CD14-positive monocyte (primary cell): ENCODE measurements around the gene DPEP2NB. TPM values are rescaled to one million over a fixed set of nuclear protein-coding genes. Genes with fewer than 3 reads are reported as not detected.
A peak's percentile ranks its signal among the peaks of the same experiment; 100 is the strongest.

Source experiments
- DNase-seq, 3 donors: peaks; one replicate each; pipeline ENCODE4 v3.0.0-alpha.2; 2011 to 2022
- H2AFZ ChIP-seq: 2 replicates; pipeline ENCODE4 v1.6.0; 2012; ENCODE audit warnings: mild to moderate bottlenecking, low read depth, low read length, inconsistent platforms; ENCODE audit not compliant: insufficient read depth, poor library complexity, severe bottlenecking
- H3K27ac ChIP-seq, 2 donors: 1 replicate in 1 of 2; 2 replicates in 1 of 2; pipeline ENCODE4 v1.5.1; 2012 to 2013; ENCODE audit warnings: low read length in 2 of 2, control low read depth in 1 of 2, inconsistent platforms in 1 of 2, low read depth in 1 of 2, mild to moderate bottlenecking in 1 of 2
- H3K27me3 ChIP-seq, 2 donors: one replicate each; pipeline versions ENCODE4 v1.6.0 to v1.6.1; 2011 to 2013; ENCODE audit warnings: low read length in 2 of 2; ENCODE audit not compliant: control insufficient read depth in 2 of 2, insufficient read depth in 2 of 2
- H3K36me3 ChIP-seq, 2 donors: replicated peaks in 1 of 2; 1 replicate in 1 of 2; 2 replicates in 1 of 2; pipeline versions ENCODE4 v1.5.1 to v1.6.1; 2012 to 2013; ENCODE audit warnings: low read length in 2 of 2, control low read depth in 1 of 2, inconsistent platforms in 1 of 2, mild to moderate bottlenecking in 1 of 2; ENCODE audit not compliant: insufficient read depth in 2 of 2, control insufficient read depth in 1 of 2
- H3K4me1 ChIP-seq, 2 donors: 1 replicate in 1 of 2; 2 replicates in 1 of 2; pipeline versions ENCODE4 v1.5.1 to v1.6.1; 2012 to 2013; ENCODE audit warnings: low read length in 2 of 2, control low read depth in 1 of 2, inconsistent platforms in 1 of 2, mild to moderate bottlenecking in 1 of 2, moderate library complexity in 1 of 2; ENCODE audit not compliant: insufficient read depth in 2 of 2, control insufficient read depth in 1 of 2
- H3K4me2 ChIP-seq: replicated peaks from 2 replicates; pipeline ENCODE3; 2012; ENCODE audit warnings: low read length, moderate library complexity, mild to moderate bottlenecking; ENCODE audit not compliant: poor library complexity, severe bottlenecking; ENCODE audit errors: extremely low read depth
- H3K4me3 ChIP-seq, 3 experiments: fragments of 200-600 bp in 1 of 3; sonication (generic) in 1 of 3; replicated peaks in 1 of 3; 1 replicate in 2 of 3; 2 replicates in 1 of 3; pipeline ENCODE4 v1.5.1; 2011 to 2013; ENCODE audit warnings: low read length in 3 of 3, mild to moderate bottlenecking in 3 of 3, control low read depth in 2 of 3, low read depth in 2 of 3, inconsistent platforms in 1 of 3, moderate library complexity in 1 of 3
- H3K79me2 ChIP-seq: 2 replicates; pipeline ENCODE4 v1.6.0; 2012; ENCODE audit warnings: mild to moderate bottlenecking, control low read depth, inconsistent platforms, low read length, moderate library complexity; ENCODE audit not compliant: insufficient read depth
- H3K9ac ChIP-seq: 2 replicates; pipeline ENCODE4 v1.6.0; 2017; ENCODE audit warnings: low read length, mild to moderate bottlenecking; ENCODE audit not compliant: insufficient read depth, poor library complexity, severe bottlenecking
- H3K9me3 ChIP-seq, 2 donors: replicated peaks in 1 of 2; 1 replicate in 1 of 2; 2 replicates in 1 of 2; pipeline versions ENCODE4 v1.5.1 to v1.6.1; 2012 to 2013; ENCODE audit warnings: low read length in 2 of 2, control low read depth in 1 of 2; ENCODE audit not compliant: control insufficient read depth in 1 of 2, insufficient read depth in 1 of 2
- H4K20me1 ChIP-seq: 2 replicates; pipeline ENCODE4 v1.6.0; 2012; ENCODE audit warnings: mild to moderate bottlenecking, low read length, control low read depth, moderate library complexity; ENCODE audit not compliant: insufficient read depth
- H3K27ac Mint-ChIP-seq, 7 donors: one replicate each; pipeline ENCODE4 v1.8.0; 2020; ENCODE audit warnings: mild to moderate bottlenecking in 7 of 7, mixed read lengths in 7 of 7, moderate library complexity in 6 of 7, inconsistent platforms in 2 of 7
- H3K27me3 Mint-ChIP-seq, 3 donors: one replicate each; pipeline ENCODE4 v1.8.0; 2021 to 2022; ENCODE audit warnings: low read depth in 3 of 3, mild to moderate bottlenecking in 3 of 3, mixed read lengths in 3 of 3, moderate library complexity in 3 of 3, inconsistent platforms in 1 of 3
- H3K36me3 Mint-ChIP-seq, 2 donors: one replicate each; pipeline ENCODE4 v1.8.0; 2020; ENCODE audit warnings: mixed read lengths in 2 of 2, inconsistent platforms in 1 of 2, mild to moderate bottlenecking in 1 of 2
- H3K4me1 Mint-ChIP-seq: one replicate; pipeline ENCODE4 v1.8.0; 2020; ENCODE audit warnings: mild to moderate bottlenecking, mixed read lengths
- H3K4me3 Mint-ChIP-seq, 2 donors: one replicate each; pipeline ENCODE4 v1.8.0; 2020; ENCODE audit warnings: mild to moderate bottlenecking in 2 of 2, mixed read lengths in 2 of 2, moderate library complexity in 1 of 2
- H3K9me3 Mint-ChIP-seq, 7 donors: one replicate each; pipeline ENCODE4 v1.8.0; 2020 to 2022; ENCODE audit warnings: mixed read lengths in 7 of 7, mild to moderate bottlenecking in 6 of 7, moderate library complexity in 6 of 7, inconsistent platforms in 2 of 7
- WGBS: methylation state at CpG from one replicate; pipeline ENCODE4 v1.1.5; 2013; ENCODE audit warnings: missing lambda C conversion rate; ENCODE audit not compliant: insufficient coverage; 5-methylcytosine and 5-hydroxymethylcytosine counted together
- intact Hi-C, 2 donors: fragments of 100-400 bp; cut with micrococcal nuclease; formaldehyde crosslinking; loops; one replicate each; pipeline versions ENCODE4 v1.15.0 to v1.15.1; 2023
- polyA minus RNA-seq: library from RNA; depleted of rRNA, polyadenylated mRNA; stranded (reverse); fragments of >200 nt; gene quantifications from 2 replicates; pipeline ENCODE4 v1.2.3, GENCODE V29; 2012
- polyA plus RNA-seq, 3 donors: library from polyadenylated mRNA; depleted of rRNA in 1 of 3; unstranded in 2 of 3; stranded (reverse) in 1 of 3; fragments of 300-500 nt in 2 of 3; fragments of >200 nt in 1 of 3; fragmentation: Illumina TruSeq in 2 of 3; gene quantifications; 1 replicate in 2 of 3; 2 replicates in 1 of 3; pipeline ENCODE4 v1.2.3, GENCODE V29; 2012 to 2021
- total RNA-seq, 12 experiments: library from RNA in 1 of 12; stranded (reverse) in 1 of 12; fragments of 120-200 nt in 1 of 12; gene quantifications; one replicate each; pipeline ENCODE4 v1.2.4 and lab custom pipeline; 2013 to 2026; ENCODE audit warnings: mixed read lengths in 6 of 12, inconsistent platforms in 1 of 12
- TF ChIP-seq, protein P1 (sequence below): fragments of 200-600 bp; IDR thresholded peaks from one replicate; pipeline ENCODE4 v1.8.0; 2022; ENCODE audit warnings: antibody characterized with exemption, mild to moderate bottlenecking

The DPEP2NB gene, protein sequence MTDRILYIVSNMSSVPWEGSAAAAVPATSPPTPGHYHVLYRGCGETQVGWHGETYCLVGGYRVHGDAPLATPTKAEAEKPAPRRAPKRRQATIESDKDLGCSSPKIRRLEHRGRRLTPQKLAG
- total RNA-seq (2013), result not detected
- polyA plus RNA-seq (not detected), polyA minus RNA-seq (not detected in 2 replicates), total RNA-seq (lab: John Stamatoyannopoulos, UW) (0 to 0.46 (median 0) reads per million in 11 experiments)

GRCh38 chr16:68015681-68016080 is at the start of gene DPEP2NB:
Gene DPEP2NB, minus strand, starts transcription at chr16:68015911. Its CDS starts 141 bp downstream, at chr16:68015770.
- TF ChIP-seq, protein P1, sequence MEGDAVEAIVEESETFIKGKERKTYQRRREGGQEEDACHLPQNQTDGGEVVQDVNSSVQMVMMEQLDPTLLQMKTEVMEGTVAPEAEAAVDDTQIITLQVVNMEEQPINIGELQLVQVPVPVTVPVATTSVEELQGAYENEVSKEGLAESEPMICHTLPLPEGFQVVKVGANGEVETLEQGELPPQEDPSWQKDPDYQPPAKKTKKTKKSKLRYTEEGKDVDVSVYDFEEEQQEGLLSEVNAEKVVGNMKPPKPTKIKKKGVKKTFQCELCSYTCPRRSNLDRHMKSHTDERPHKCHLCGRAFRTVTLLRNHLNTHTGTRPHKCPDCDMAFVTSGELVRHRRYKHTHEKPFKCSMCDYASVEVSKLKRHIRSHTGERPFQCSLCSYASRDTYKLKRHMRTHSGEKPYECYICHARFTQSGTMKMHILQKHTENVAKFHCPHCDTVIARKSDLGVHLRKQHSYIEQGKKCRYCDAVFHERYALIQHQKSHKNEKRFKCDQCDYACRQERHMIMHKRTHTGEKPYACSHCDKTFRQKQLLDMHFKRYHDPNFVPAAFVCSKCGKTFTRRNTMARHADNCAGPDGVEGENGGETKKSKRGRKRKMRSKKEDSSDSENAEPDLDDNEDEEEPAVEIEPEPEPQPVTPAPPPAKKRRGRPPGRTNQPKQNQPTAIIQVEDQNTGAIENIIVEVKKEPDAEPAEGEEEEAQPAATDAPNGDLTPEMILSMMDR, result no peak
- Histone ChIP-seq H3K27ac (no peak within 1 kb of the TSS), H3K79me2 (no peaks in the 10 kb centered on the region), H3K9ac (no peak within 1 kb of the TSS), H3K9me3 (no peaks in the 10 kb centered on the region), H3K4me2 (no peak within 1 kb of the TSS), H3K4me1 (peaks cover 18 to 19% of the 10 kb centered on the region in 2 donors), H4K20me1 (no peaks in the 10 kb centered on the region), H2AFZ (no peak within 1 kb of the TSS), H3K27me3 (no peaks in the 10 kb centered on the region), H3K4me3 (no peak within 1 kb of the TSS), H3K36me3 (no peaks in the 10 kb centered on the region)
- H3K4me3 Mint-ChIP-seq, result no peak within 1 kb of the TSS
- no peaks in the 10 kb centered on the region for H3K9me3 Mint-ChIP-seq
- H3K27me3 Mint-ChIP-seq, result peaks cover 0 to 4% (median 0%) of the 10 kb centered on the region in 3 donors
- no peaks in the 10 kb centered on the region for H3K36me3 Mint-ChIP-seq
- peak within 1 kb of the TSS in 1 of 7 donors; percentile 8 for H3K27ac Mint-ChIP-seq
- intact Hi-C loops, result no loop called here
- H3K4me1 Mint-ChIP-seq, result peaks cover 17% of the 10 kb centered on the region
- WGBS, result 82% methylated on average over 3 of the region's 5 CpGs
- DNase-seq, result no peak

GRCh38 chr16:68064791-68065365 is 49.2 kb upstream of the DPEP2NB start:
- WGBS, result 0% methylated on average over 1 of the region's 2 CpGs
- no peaks in the 10 kb centered on the region for H3K79me2 ChIP-seq
- Mint-ChIP-seq H3K27me3 (peaks cover 0 to 4% (median 0%) of the 10 kb centered on the region in 3 donors), H3K36me3 (peaks cover 44 to 75% of the 10 kb centered on the region in 2 donors), H3K4me3 (no peak overlapping the region), H3K27ac (peak overlapping the region; percentile 52 to 96 (median 89)), H3K4me1 (peaks cover 60% of the 10 kb centered on the region), H3K9me3 (no peaks in the 10 kb centered on the region)
- H3K4me2 ChIP-seq, result peak overlapping the region; percentile 55
- H4K20me1 ChIP-seq, result no peaks in the 10 kb centered on the region
- peaks cover 30 to 70% of the 10 kb centered on the region in 2 donors for H3K36me3 ChIP-seq
- H3K27me3 ChIP-seq, result no peaks in the 10 kb centered on the region
- DNase-seq, result peak; percentile 59 to 72 (median 65)
- intact Hi-C loops, result loop anchor here (1.0 to 10.0 kb wide), 4 partner anchors 182 to 249 kb away; partner anchors contain the start of gene NRN1L (in 1 of the 2)
- H3K9me3 ChIP-seq, result no peaks in the 10 kb centered on the region
- H3K4me1 ChIP-seq, result peaks cover 58 to 59% of the 10 kb centered on the region in 2 donors
- H2AFZ ChIP-seq, result peak overlapping the region; percentile 75
- H3K4me3 ChIP-seq, result peak overlapping the region in 1 of 3 experiments; percentile 48
- TF ChIP-seq, protein P1, result peak; percentile 93
- H3K9ac ChIP-seq, result peak overlapping the region; percentile 43
- H3K27ac ChIP-seq, result peak overlapping the region; percentile 77 to 90
